VCaP (cell line): ENCODE results near the gene LSMEM2.

Experiments used
- H3K27ac ChIP-seq: fragments of 450-650 bp; 2 replicates; pipeline ENCODE4 v1.5.1; 2017
- CTCF ChIP-seq: fragments of 450-650 bp; conservative IDR thresholded peaks from 2 replicates; pipeline ENCODE4 v1.5.1; 2017; ENCODE audit warnings: mild to moderate bottlenecking, moderate library complexity

The LSMEM2 gene

GRCh38 chr3:50324351-50325112 is 45.6 kb downstream of the LSMEM2 start:
- H3K27ac ChIP-seq: peak overlapping the region; percentile 97; the same call in 1 of the 2 replicates

GRCh38 chr3:50325113-50325480 is 46.2 kb downstream of the LSMEM2 start:
- no peak for TF ChIP-seq CTCF

More at GRCh38 chr3:50324351-50325112, 45.6 kb downstream of the LSMEM2 start:
- peak; percentile 95 for TF ChIP-seq CTCF

GRCh38 chr3:50325497-50326181 is 46.8 kb downstream of the LSMEM2 start:
- H3K27ac ChIP-seq: no peak overlapping the region

More at GRCh38 chr3:50325113-50325480, 46.2 kb downstream of the LSMEM2 start:
- no peak overlapping the region for H3K27ac ChIP-seq

GRCh38 chr3:50326182-50326541 is 47.3 kb downstream of the LSMEM2 start:
- H3K27ac ChIP-seq: no peak overlapping the region
- TF ChIP-seq CTCF: no peak

More at GRCh38 chr3:50325497-50326181, 46.8 kb downstream of the LSMEM2 start:
- TF ChIP-seq CTCF: no peak

GRCh38 chr3:50327129-50327528 is 48.2 kb downstream of the LSMEM2 start:
- no peak for TF ChIP-seq CTCF
- peak overlapping the region; percentile 85 for H3K27ac ChIP-seq

GRCh38 chr3:50327943-50328691 is 49.2 kb downstream of the LSMEM2 start, which contains the start of gene TUSC2:
TSS of gene TUSC2 (minus strand) at chr3:50328223. CDS start at chr3:50328099, 124 bp downstream.
- peak within 1 kb of the TSS; percentile 85 for H3K27ac ChIP-seq
- no peak for TF ChIP-seq CTCF

- no peak overlapping the region for H3K27ac ChIP-seq
- no peak for TF ChIP-seq CTCF
Measured at GRCh38 chr3:50330330-50330729, 51.4 kb downstream of the LSMEM2 start.
